ENCODE measurements around the gene KMT2C. TPM values are rescaled to one million over a fixed set of nuclear protein-coding genes. Genes with fewer than 3 reads are reported as not detected.
A peak's percentile ranks its signal among the peaks of the same experiment; 100 is the strongest.

Gene KMT2C
- total and polyA plus RNA-seq, 2 experiments from 2014 or later = 21.9 to 47.7 TPM

DNA sequence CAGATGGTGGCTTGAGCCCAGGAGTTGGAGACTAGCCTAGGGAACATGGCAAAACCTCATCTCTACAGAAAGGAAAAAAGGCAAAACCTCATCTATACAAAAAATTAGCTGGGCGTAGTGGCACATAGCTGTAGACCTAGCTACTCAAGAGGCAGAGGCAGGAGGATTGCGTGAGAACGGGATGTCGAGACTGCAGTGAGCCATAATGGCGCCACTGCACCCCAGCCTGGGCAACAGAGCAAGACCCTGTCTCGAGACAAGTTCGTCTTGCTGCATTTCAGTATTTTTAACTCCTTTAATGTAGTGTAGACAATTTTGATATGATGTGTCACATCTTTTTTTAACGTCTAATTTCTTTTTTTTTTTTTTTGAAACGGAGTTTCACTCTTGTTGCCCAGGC lies 31.4 kb upstream of the KMT2C start:
- TF ChIP-seq EZH2 (IDR thresholded peaks at IDR 0.05; ENCODE audit: borderline replicate concordance) = no peak
- TF ChIP-seq EZH2phosphoT487 (IDR thresholded peaks at IDR 0.05; ENCODE audit: low read depth, severe bottlenecking, unreplicated experiment) = no peak
- TF ChIP-seq, protein P1, sequence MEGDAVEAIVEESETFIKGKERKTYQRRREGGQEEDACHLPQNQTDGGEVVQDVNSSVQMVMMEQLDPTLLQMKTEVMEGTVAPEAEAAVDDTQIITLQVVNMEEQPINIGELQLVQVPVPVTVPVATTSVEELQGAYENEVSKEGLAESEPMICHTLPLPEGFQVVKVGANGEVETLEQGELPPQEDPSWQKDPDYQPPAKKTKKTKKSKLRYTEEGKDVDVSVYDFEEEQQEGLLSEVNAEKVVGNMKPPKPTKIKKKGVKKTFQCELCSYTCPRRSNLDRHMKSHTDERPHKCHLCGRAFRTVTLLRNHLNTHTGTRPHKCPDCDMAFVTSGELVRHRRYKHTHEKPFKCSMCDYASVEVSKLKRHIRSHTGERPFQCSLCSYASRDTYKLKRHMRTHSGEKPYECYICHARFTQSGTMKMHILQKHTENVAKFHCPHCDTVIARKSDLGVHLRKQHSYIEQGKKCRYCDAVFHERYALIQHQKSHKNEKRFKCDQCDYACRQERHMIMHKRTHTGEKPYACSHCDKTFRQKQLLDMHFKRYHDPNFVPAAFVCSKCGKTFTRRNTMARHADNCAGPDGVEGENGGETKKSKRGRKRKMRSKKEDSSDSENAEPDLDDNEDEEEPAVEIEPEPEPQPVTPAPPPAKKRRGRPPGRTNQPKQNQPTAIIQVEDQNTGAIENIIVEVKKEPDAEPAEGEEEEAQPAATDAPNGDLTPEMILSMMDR (IDR thresholded peaks at IDR 0.05; ENCODE audit: poor library complexity) = no peak
- 94% methylated on average over 9 of the region's 9 CpGs for whole genome bisulfite sequencing (ENCODE audit: low lambda C conversion rate, missing lambda C conversion rate)

DNA sequence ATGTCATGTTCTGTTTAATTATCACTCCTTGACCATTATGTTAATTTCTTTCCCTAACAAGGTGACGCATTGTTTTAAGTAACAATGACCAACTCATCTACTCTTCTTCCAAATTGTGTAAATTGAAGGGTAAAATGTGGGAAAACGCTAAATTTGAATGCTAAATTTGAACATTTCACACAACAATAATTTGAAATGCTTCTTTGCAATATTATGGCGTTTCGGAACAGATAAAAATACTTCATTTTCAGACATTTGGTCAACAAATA lies 29.2 kb upstream of the KMT2C start:
- Histone ChIP-seq H3K4me3 (peak overlapping the region; percentile 99), H3K27me3 (no peaks in the 10 kb centered on the region), H3K9me2 (replicated peaks; ENCODE audit: insufficient read depth) (no peaks in the 10 kb centered on the region), H3K4me2 (peak overlapping the region; percentile 88), H3K9me3 (ENCODE audit: low read depth) (no peaks in the 10 kb centered on the region), H3K79me2 (peaks cover 13% of the 10 kb centered on the region), H2AFZ (peak overlapping the region; percentile 77), H4K20me1 (ENCODE audit: insufficient read depth, poor library complexity, severe bottlenecking) (no peaks in the 10 kb centered on the region), H3K27ac (peak overlapping the region; percentile 100), H3K4me1 (ENCODE audit: insufficient read depth) (peaks cover 18% of the 10 kb centered on the region), H3K36me3 (replicated peaks; ENCODE audit: insufficient read depth, low read depth) (no peaks in the 10 kb centered on the region)
- no peak for TF ChIP-seq EZH2phosphoT487 (IDR thresholded peaks at IDR 0.05; ENCODE audit: low read depth, severe bottlenecking, unreplicated experiment)
- TF ChIP-seq, protein P1 (IDR thresholded peaks at IDR 0.05; ENCODE audit: poor library complexity) = no peak
- TF ChIP-seq EZH2 (IDR thresholded peaks at IDR 0.05; ENCODE audit: borderline replicate concordance) = no peak
- no peak for DNase-seq (ENCODE audit: low spot score)
- WGBS (ENCODE audit: low lambda C conversion rate, missing lambda C conversion rate) = 35% methylated on average over 4 of the region's 4 CpGs

More for the DNA sequence above, 31.4 kb upstream of the KMT2C start:
- Histone ChIP-seq H4K20me1 (ENCODE audit: insufficient read depth, poor library complexity, severe bottlenecking) (no peaks in the 10 kb centered on the region), H3K36me3 (replicated peaks; ENCODE audit: insufficient read depth, low read depth) (no peaks in the 10 kb centered on the region), H2AFZ (no peak overlapping the region), H3K4me3 (no peak overlapping the region), H3K4me1 (ENCODE audit: insufficient read depth) (peaks cover 11% of the 10 kb centered on the region), H3K79me2 (peaks cover 13% of the 10 kb centered on the region), H3K9me3 (ENCODE audit: low read depth) (no peaks in the 10 kb centered on the region), H3K27ac (no peak overlapping the region), H3K4me2 (no peak overlapping the region), H3K27me3 (no peaks in the 10 kb centered on the region), H3K9me2 (replicated peaks; ENCODE audit: insufficient read depth) (no peaks in the 10 kb centered on the region)
- DNase-seq (ENCODE audit: low spot score) = no peak

DNA sequence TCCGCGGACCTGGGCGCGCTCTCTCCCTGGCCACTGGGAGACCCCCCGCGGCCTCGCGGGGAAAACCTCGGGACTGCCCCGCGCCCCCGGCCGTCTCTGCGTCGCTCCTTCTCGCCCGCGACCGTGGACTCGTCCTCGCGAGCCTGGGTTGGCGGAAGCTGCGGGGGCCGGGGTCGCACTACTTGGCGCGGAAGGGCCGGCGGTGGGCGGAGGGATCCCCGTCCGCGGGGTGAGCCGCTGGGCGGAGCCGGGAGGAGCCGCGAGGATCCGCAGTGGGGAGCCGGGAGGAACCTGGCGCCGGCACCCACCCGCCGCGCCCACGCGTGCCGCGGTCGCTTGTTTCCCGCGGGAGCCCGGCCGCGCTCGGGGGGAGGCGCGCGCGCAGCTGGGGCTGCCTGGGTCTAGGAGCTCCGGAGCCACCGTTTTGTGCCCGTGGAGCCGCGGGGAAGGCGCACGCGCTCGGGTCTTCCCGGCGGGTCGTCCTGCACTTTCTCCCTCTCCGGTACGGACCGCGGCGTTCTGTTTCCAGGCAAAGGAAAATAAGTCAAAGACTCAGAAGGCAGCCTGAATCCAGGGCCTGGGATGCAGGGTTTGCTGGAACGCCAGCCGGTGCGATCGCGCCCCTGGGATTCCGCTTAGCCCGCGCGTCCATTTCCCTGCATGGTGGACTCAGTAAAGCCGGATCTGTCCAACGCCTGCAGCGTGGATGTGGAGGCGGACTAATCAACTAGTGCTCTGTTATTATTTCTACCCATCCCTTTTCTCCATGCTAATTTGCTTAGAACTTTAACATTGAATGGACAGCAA lies 28.7 kb upstream of the KMT2C start:
- Histone ChIP-seq H3K9me3 (ENCODE audit: low read depth) (no peaks in the 10 kb centered on the region), H3K4me1 (ENCODE audit: insufficient read depth) (peaks cover 24% of the 10 kb centered on the region), H3K9me2 (replicated peaks; ENCODE audit: insufficient read depth) (no peaks in the 10 kb centered on the region), H3K27me3 (no peaks in the 10 kb centered on the region), H4K20me1 (ENCODE audit: insufficient read depth, poor library complexity, severe bottlenecking) (no peaks in the 10 kb centered on the region), H3K4me3 (peak overlapping the region; percentile 99), H2AFZ (peak overlapping the region; percentile 77), H3K4me2 (peak overlapping the region; percentile 88), H3K36me3 (replicated peaks; ENCODE audit: insufficient read depth, low read depth) (no peaks in the 10 kb centered on the region), H3K27ac (peak overlapping the region; percentile 100), H3K79me2 (peaks cover 13% of the 10 kb centered on the region)
- TF ChIP-seq EZH2 (IDR thresholded peaks at IDR 0.05; ENCODE audit: borderline replicate concordance) = no peak
- TF ChIP-seq, protein P1 (IDR thresholded peaks at IDR 0.05; ENCODE audit: poor library complexity) = no peak
- TF ChIP-seq EZH2phosphoT487 (IDR thresholded peaks at IDR 0.05; ENCODE audit: low read depth, severe bottlenecking, unreplicated experiment) = no peak
- WGBS (ENCODE audit: low lambda C conversion rate, missing lambda C conversion rate) = 2% methylated on average over 52 of the region's 91 CpGs
- DNase-seq (ENCODE audit: low spot score) = peak; percentile 90
